NCI-H2196 (cell line): Measurements from ENCODE around the gene KRT80.

Experiments
- DNase-seq: peaks from one replicate; lab custom pipeline; 2025; ENCODE audit not compliant: unreplicated experiment; lab: John Stamatoyannopoulos, UW

Gene KRT80

GRCh38 chr12:52211716-52212585 is 20.1 kb upstream of the KRT80 start:
- DNase-seq, result no peak

GRCh38 chr12:52210925-52211650 is 19.3 kb upstream of the KRT80 start:
- no peak for DNase-seq

- DNase-seq, result no peak
Measured at GRCh38 chr12:52210186-52210924, 18.5 kb upstream of the KRT80 start.

- no peak for DNase-seq
Measured at GRCh38 chr12:52209321-52209720, 17.5 kb upstream of the KRT80 start.

GRCh38 chr12:52208424-52209165 is 16.8 kb upstream of the KRT80 start:
- DNase-seq, result no peak

- peak; percentile 85 for DNase-seq
Measured at GRCh38 chr12:52207895-52208294, 16.1 kb upstream of the KRT80 start.

GRCh38 chr12:52207106-52207505 is 15.3 kb upstream of the KRT80 start:
- DNase-seq, result no peak

GRCh38 chr12:52206304-52207040 is 14.7 kb upstream of the KRT80 start:
- DNase-seq, result no peak

- DNase-seq, result no peak
Measured at GRCh38 chr12:52205612-52206303, 13.9 kb upstream of the KRT80 start.

GRCh38 chr12:52204931-52205505 is 13.2 kb upstream of the KRT80 start:
- no peak for DNase-seq

- DNase-seq, result no peak
Measured at GRCh38 chr12:52204095-52204930, 12.5 kb upstream of the KRT80 start.

- peak; percentile 81 for DNase-seq
Measured at GRCh38 chr12:52203079-52203921, 11.5 kb upstream of the KRT80 start.

GRCh38 chr12:52202361-52203078 is 10.7 kb upstream of the KRT80 start:
- no peak for DNase-seq

- no peak for DNase-seq
Measured at GRCh38 chr12:52201451-52201839, 9.6 kb upstream of the KRT80 start.

- no peak for DNase-seq
Measured at GRCh38 chr12:52200781-52201450, 9.1 kb upstream of the KRT80 start.

GRCh38 chr12:52200086-52200780 is 8.4 kb upstream of the KRT80 start:
- DNase-seq, result no peak
